Osteocyte (in vitro differentiated cells): ENCODE results near the gene MPHOSPH6. TPM values are rescaled to one million over a fixed set of nuclear protein-coding genes. Genes with fewer than 3 reads are reported as not detected.

Source experiments
- DNase-seq: peaks from one replicate; pipeline ENCODE4 v3.0.0; 2021; ENCODE audit warnings: mixed read lengths; ENCODE audit not compliant: unreplicated experiment; ENCODE audit errors: extremely low spot score
- H3K27ac Mint-ChIP-seq: one replicate; pipeline ENCODE4 v1.8.0; 2021; ENCODE audit warnings: mild to moderate bottlenecking, mixed read lengths; ENCODE audit not compliant: unreplicated experiment
- H3K27me3 Mint-ChIP-seq: one replicate; pipeline ENCODE4 v1.8.0; 2021; ENCODE audit warnings: mixed read lengths; ENCODE audit not compliant: unreplicated experiment
- H3K36me3 Mint-ChIP-seq: one replicate; pipeline ENCODE4 v1.8.0; 2021; ENCODE audit warnings: mixed read lengths; ENCODE audit not compliant: unreplicated experiment
- H3K4me1 Mint-ChIP-seq: one replicate; pipeline ENCODE4 v1.8.0; 2021; ENCODE audit warnings: mixed read lengths; ENCODE audit not compliant: unreplicated experiment
- H3K4me3 Mint-ChIP-seq: one replicate; pipeline ENCODE4 v1.8.0; 2021; ENCODE audit warnings: mild to moderate bottlenecking, moderate library complexity, mixed read lengths; ENCODE audit not compliant: unreplicated experiment
- H3K9me3 Mint-ChIP-seq: one replicate; pipeline ENCODE4 v1.8.0; 2021; ENCODE audit warnings: mixed read lengths; ENCODE audit not compliant: unreplicated experiment
- total RNA-seq: library from RNA; stranded (reverse); gene quantifications from 2 replicates; pipeline ENCODE4 v1.2.1, GENCODE V29; 2021
- TF ChIP-seq, protein P1 (sequence below): fragments of 200-600 bp; sonication (generic); IDR thresholded peaks from 2 replicates; pipeline ENCODE4 v1.5.0; 2021; ENCODE audit warnings: antibody characterized with exemption, mild to moderate bottlenecking, moderate library complexity

MPHOSPH6 gene
- total RNA-seq, 1 donor from 2014 or later, result 13.6 TPM

DNA sequence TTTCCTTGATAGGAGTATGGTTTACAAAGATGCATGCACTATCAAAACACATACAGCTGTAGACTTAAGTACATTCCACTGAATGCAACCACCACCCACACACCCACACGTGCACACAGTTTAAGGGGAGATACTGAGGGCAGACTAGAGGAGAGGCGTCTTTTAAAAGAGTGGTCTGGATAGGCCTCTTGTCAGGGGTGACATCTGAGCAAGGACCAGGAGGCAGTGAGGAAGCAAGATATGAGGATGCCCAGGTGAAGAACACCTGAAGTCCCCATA is 12.6 kb downstream of the MPHOSPH6 start:
- Mint-ChIP-seq H3K4me3 (no peak overlapping the region), H3K27ac (no peak overlapping the region), H3K27me3 (no peaks in the 10 kb centered on the region), H3K4me1 (peaks cover 3% of the 10 kb centered on the region), H3K9me3 (peaks cover 11% of the 10 kb centered on the region), H3K36me3 (peaks cover 23% of the 10 kb centered on the region)
- TF ChIP-seq, protein P1, sequence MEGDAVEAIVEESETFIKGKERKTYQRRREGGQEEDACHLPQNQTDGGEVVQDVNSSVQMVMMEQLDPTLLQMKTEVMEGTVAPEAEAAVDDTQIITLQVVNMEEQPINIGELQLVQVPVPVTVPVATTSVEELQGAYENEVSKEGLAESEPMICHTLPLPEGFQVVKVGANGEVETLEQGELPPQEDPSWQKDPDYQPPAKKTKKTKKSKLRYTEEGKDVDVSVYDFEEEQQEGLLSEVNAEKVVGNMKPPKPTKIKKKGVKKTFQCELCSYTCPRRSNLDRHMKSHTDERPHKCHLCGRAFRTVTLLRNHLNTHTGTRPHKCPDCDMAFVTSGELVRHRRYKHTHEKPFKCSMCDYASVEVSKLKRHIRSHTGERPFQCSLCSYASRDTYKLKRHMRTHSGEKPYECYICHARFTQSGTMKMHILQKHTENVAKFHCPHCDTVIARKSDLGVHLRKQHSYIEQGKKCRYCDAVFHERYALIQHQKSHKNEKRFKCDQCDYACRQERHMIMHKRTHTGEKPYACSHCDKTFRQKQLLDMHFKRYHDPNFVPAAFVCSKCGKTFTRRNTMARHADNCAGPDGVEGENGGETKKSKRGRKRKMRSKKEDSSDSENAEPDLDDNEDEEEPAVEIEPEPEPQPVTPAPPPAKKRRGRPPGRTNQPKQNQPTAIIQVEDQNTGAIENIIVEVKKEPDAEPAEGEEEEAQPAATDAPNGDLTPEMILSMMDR, result no peak
- no peak for DNase-seq

DNA sequence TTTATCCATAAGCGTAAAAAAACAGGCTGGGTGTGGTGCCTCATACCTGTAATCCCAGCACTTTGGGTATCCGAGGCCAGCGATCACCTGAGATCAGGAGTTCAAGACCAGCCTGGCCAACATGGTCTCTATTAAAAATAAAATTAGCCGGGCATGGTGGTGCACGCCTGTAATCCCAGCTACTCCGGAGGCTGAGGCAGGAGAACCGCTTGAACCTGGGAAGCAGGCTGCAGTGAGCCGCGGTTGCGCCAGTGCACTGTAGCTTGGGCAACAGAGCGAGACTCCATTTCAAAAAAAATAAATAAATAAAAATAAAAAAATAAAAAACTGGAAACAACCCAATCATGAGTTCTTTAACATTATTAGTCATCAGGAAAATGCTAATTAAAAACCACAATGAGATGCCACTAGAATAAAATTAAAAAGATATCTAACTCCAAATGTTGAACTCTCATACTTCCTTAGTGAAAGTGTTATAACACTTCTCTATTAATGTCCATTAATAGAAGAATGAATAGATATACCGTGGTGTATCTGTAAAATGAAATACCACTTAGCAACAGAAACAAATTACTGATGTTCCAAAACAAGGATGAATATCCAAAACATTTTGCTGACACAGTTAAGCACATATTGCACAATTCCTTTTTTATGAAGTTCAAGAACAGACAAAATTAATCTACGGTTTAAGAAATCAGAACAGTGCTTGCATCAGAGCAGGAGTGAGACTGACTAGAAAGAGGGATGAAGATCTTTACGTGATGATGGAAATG is 13.1 kb downstream of the MPHOSPH6 start:
- H3K27me3 Mint-ChIP-seq, result no peaks in the 10 kb centered on the region
- no peak for DNase-seq
- no peak overlapping the region for H3K27ac Mint-ChIP-seq
- H3K9me3 Mint-ChIP-seq, result peaks cover 11% of the 10 kb centered on the region
- TF ChIP-seq, protein P1, result no peak
- no peak overlapping the region for H3K4me3 Mint-ChIP-seq
- H3K4me1 Mint-ChIP-seq, result peaks cover 3% of the 10 kb centered on the region
- peaks cover 18% of the 10 kb centered on the region for H3K36me3 Mint-ChIP-seq

GRCh38 chr16:82152641-82153112 is 17.3 kb downstream of the MPHOSPH6 start:
- Mint-ChIP-seq H3K4me1 (peaks cover 3% of the 10 kb centered on the region), H3K4me3 (no peak overlapping the region), H3K36me3 (peaks cover 23% of the 10 kb centered on the region), H3K9me3 (peaks cover 11% of the 10 kb centered on the region), H3K27ac (no peak overlapping the region), H3K27me3 (no peaks in the 10 kb centered on the region)
- DNase-seq, result no peak
- TF ChIP-seq, protein P1, result no peak

- H3K27ac Mint-ChIP-seq, result no peak overlapping the region
- H3K36me3 Mint-ChIP-seq, result peaks cover 26% of the 10 kb centered on the region
- no peaks in the 10 kb centered on the region for H3K4me1 Mint-ChIP-seq
- no peak for DNase-seq
- H3K4me3 Mint-ChIP-seq, result no peak overlapping the region
- no peaks in the 10 kb centered on the region for H3K27me3 Mint-ChIP-seq
- H3K9me3 Mint-ChIP-seq, result peaks cover 11% of the 10 kb centered on the region
- TF ChIP-seq, protein P1, result no peak
These were observed 17.8 kb downstream of the MPHOSPH6 start for GRCh38 chr16:82152196-82152595.

- DNase-seq, result no peak
- Mint-ChIP-seq H3K27me3 (no peaks in the 10 kb centered on the region), H3K9me3 (peaks cover 11% of the 10 kb centered on the region), H3K36me3 (peaks cover 28% of the 10 kb centered on the region), H3K27ac (no peak overlapping the region), H3K4me3 (no peak overlapping the region), H3K4me1 (no peaks in the 10 kb centered on the region)
- TF ChIP-seq, protein P1, result no peak
These were observed 19.5 kb downstream of the MPHOSPH6 start for GRCh38 chr16:82150549-82150948.
